ENCODE measurements around the gene CTIF.
A peak's percentile ranks its signal among the peaks of the same experiment; 100 is the strongest.

CTIF gene

GRCh38 chr18:48792611-48793380 is 254.0 kb downstream of the CTIF start:
- Histone ChIP-seq H3K4me1 (ENCODE audit: control insufficient read depth, insufficient read depth, low read depth, low read length) (peaks cover 29% of the 10 kb centered on the region), H3K4me2 (ENCODE audit: low read length, poor library complexity, severe bottlenecking) (no peak overlapping the region), H3K9me3 (ENCODE audit: control insufficient read depth, low read length) (no peaks in the 10 kb centered on the region), H3K27ac (ENCODE audit: low read length, poor library complexity, severe bottlenecking) (no peak overlapping the region), H3K36me3 (ENCODE audit: control insufficient read depth in 1 of 2, insufficient read depth in 2 of 2, low read depth in 1 of 2, low read length in 2 of 2) (peaks cover 15 to 39% of the 10 kb centered on the region in 2 experiments), H2BK15ac (ENCODE audit: low read depth, poor library complexity, severe bottlenecking) (no peak overlapping the region), H2AK5ac (ENCODE audit: low read length, severe bottlenecking) (peak overlapping the region; percentile 30), H2AFZ (ENCODE audit: low read depth, low read length) (no peak overlapping the region), H3K27me3 (ENCODE audit: control insufficient read depth in 1 of 2, insufficient read depth in 1 of 2, low read length in 2 of 2) (no peaks in the 10 kb centered on the region), H3K4ac (ENCODE audit: low read depth in 1 of 2, low read length in 2 of 2) (no peak overlapping the region), H4K8ac (ENCODE audit: low read length) (no peak overlapping the region), H2BK12ac (ENCODE audit: low read length in 2 of 2) (no peak overlapping the region), H3K4me3 (ENCODE audit: insufficient read depth in 1 of 2, low read depth in 1 of 2, low read length in 2 of 2) (no peak overlapping the region), H4K91ac (ENCODE audit: low read length) (no peak overlapping the region), H3K9ac (ENCODE audit: low read length) (no peak overlapping the region), H3K79me1 (replicated peaks; ENCODE audit: low read length, poor library complexity, severe bottlenecking) (peaks cover 14% of the 10 kb centered on the region), H3K18ac (ENCODE audit: low read depth in 1 of 2, low read length in 2 of 2) (no peak overlapping the region), H2BK120ac (ENCODE audit: low read depth, low read length) (no peak overlapping the region), H3K23ac (ENCODE audit: low read length in 2 of 2) (no peak overlapping the region), H2BK5ac (ENCODE audit: low read depth, low read length, poor library complexity, severe bottlenecking) (no peak overlapping the region), H3K14ac (ENCODE audit: low read length in 2 of 2) (no peak overlapping the region)
- no peak for DNase-seq
- 90% methylated on average over 4 of the region's 4 CpGs for WGBS

- Histone ChIP-seq H3K79me1 (replicated peaks; ENCODE audit: low read length, poor library complexity, severe bottlenecking) (peaks cover 8% of the 10 kb centered on the region), H3K4me2 (ENCODE audit: low read length, poor library complexity, severe bottlenecking) (no peak overlapping the region), H3K27ac (ENCODE audit: low read length, poor library complexity, severe bottlenecking) (no peak overlapping the region), H2BK15ac (ENCODE audit: low read depth, poor library complexity, severe bottlenecking) (no peak overlapping the region), H2BK12ac (ENCODE audit: low read length in 2 of 2) (no peak overlapping the region), H3K4me3 (ENCODE audit: insufficient read depth in 1 of 2, low read depth in 1 of 2, low read length in 2 of 2) (no peak overlapping the region), H4K8ac (ENCODE audit: low read length) (no peak overlapping the region), H3K18ac (ENCODE audit: low read depth in 1 of 2, low read length in 2 of 2) (no peak overlapping the region), H2AK5ac (ENCODE audit: low read length, severe bottlenecking) (no peak overlapping the region), H3K9me3 (ENCODE audit: control insufficient read depth, low read length) (no peaks in the 10 kb centered on the region), H2BK5ac (ENCODE audit: low read depth, low read length, poor library complexity, severe bottlenecking) (no peak overlapping the region), H4K91ac (ENCODE audit: low read length) (no peak overlapping the region), H3K4ac (ENCODE audit: low read depth in 1 of 2, low read length in 2 of 2) (no peak overlapping the region), H2BK120ac (ENCODE audit: low read depth, low read length) (no peak overlapping the region), H3K9ac (ENCODE audit: low read length) (no peak overlapping the region), H3K4me1 (ENCODE audit: control insufficient read depth, insufficient read depth, low read depth, low read length) (peaks cover 18% of the 10 kb centered on the region), H2AFZ (ENCODE audit: low read depth, low read length) (no peak overlapping the region), H3K36me3 (ENCODE audit: control insufficient read depth in 1 of 2, insufficient read depth in 2 of 2, low read depth in 1 of 2, low read length in 2 of 2) (peaks cover 4 to 42% of the 10 kb centered on the region in 2 experiments), H3K23ac (ENCODE audit: low read length in 2 of 2) (no peak overlapping the region), H3K27me3 (ENCODE audit: control insufficient read depth in 1 of 2, insufficient read depth in 1 of 2, low read length in 2 of 2) (no peaks in the 10 kb centered on the region), H3K14ac (ENCODE audit: low read length in 2 of 2) (no peak overlapping the region)
- 93% methylated on average over 10 of the region's 10 CpGs for WGBS
- no peak for DNase-seq
Observed at GRCh38 chr18:48794251-48794970, 255.6 kb downstream of the CTIF start.

GRCh38 chr18:48795696-48796095 is 256.9 kb downstream of the CTIF start:
- H3K23ac ChIP-seq (ENCODE audit: low read length in 2 of 2), result no peak overlapping the region
- H3K9ac ChIP-seq (ENCODE audit: low read length), result no peak overlapping the region
- peaks cover 10% of the 10 kb centered on the region for H3K79me1 ChIP-seq (replicated peaks; ENCODE audit: low read length, poor library complexity, severe bottlenecking)
- no peak overlapping the region for H3K4me3 ChIP-seq (ENCODE audit: insufficient read depth in 1 of 2, low read depth in 1 of 2, low read length in 2 of 2)
- peaks cover 12% of the 10 kb centered on the region for H3K4me1 ChIP-seq (ENCODE audit: control insufficient read depth, insufficient read depth, low read depth, low read length)
- H3K27ac ChIP-seq (ENCODE audit: low read length, poor library complexity, severe bottlenecking), result no peak overlapping the region
- no peak overlapping the region for H2BK15ac ChIP-seq (ENCODE audit: low read depth, poor library complexity, severe bottlenecking)
- H2BK5ac ChIP-seq (ENCODE audit: low read depth, low read length, poor library complexity, severe bottlenecking), result no peak overlapping the region
- H3K27me3 ChIP-seq (ENCODE audit: control insufficient read depth in 1 of 2, insufficient read depth in 1 of 2, low read length in 2 of 2), result no peaks in the 10 kb centered on the region
- H3K4me2 ChIP-seq (ENCODE audit: low read length, poor library complexity, severe bottlenecking), result no peak overlapping the region
- peaks cover 12 to 51% of the 10 kb centered on the region in 2 experiments for H3K36me3 ChIP-seq (ENCODE audit: control insufficient read depth in 1 of 2, insufficient read depth in 2 of 2, low read depth in 1 of 2, low read length in 2 of 2)
- no peaks in the 10 kb centered on the region for H3K9me3 ChIP-seq (ENCODE audit: control insufficient read depth, low read length)
- no peak overlapping the region for H3K14ac ChIP-seq (ENCODE audit: low read length in 2 of 2)
- no peak overlapping the region for H2AK5ac ChIP-seq (ENCODE audit: low read length, severe bottlenecking)
- no peak overlapping the region for H2BK120ac ChIP-seq (ENCODE audit: low read depth, low read length)
- no peak overlapping the region for H3K4ac ChIP-seq (ENCODE audit: low read depth in 1 of 2, low read length in 2 of 2)
- no peak overlapping the region for H4K91ac ChIP-seq (ENCODE audit: low read length)
- no peak overlapping the region for H4K8ac ChIP-seq (ENCODE audit: low read length)
- no peak overlapping the region for H2AFZ ChIP-seq (ENCODE audit: low read depth, low read length)
- no peak overlapping the region for H3K18ac ChIP-seq (ENCODE audit: low read depth in 1 of 2, low read length in 2 of 2)
- 100% methylated on average over 2 of the region's 4 CpGs for WGBS
- DNase-seq, result no peak
- no peak overlapping the region for H2BK12ac ChIP-seq (ENCODE audit: low read length in 2 of 2)

- H3K4ac ChIP-seq (ENCODE audit: low read depth in 1 of 2, low read length in 2 of 2), result no peak overlapping the region
- no peak overlapping the region for H2BK120ac ChIP-seq (ENCODE audit: low read depth, low read length)
- no peak overlapping the region for H3K23ac ChIP-seq (ENCODE audit: low read length in 2 of 2)
- peaks cover 9 to 50% of the 10 kb centered on the region in 2 experiments for H3K36me3 ChIP-seq (ENCODE audit: control insufficient read depth in 1 of 2, insufficient read depth in 2 of 2, low read depth in 1 of 2, low read length in 2 of 2)
- H4K91ac ChIP-seq (ENCODE audit: low read length), result no peak overlapping the region
- no peak overlapping the region for H3K9ac ChIP-seq (ENCODE audit: low read length)
- DNase-seq, result no peak
- H3K4me3 ChIP-seq (ENCODE audit: insufficient read depth in 1 of 2, low read depth in 1 of 2, low read length in 2 of 2), result no peak overlapping the region
- 99% methylated on average over 6 of the region's 6 CpGs for WGBS
- no peak overlapping the region for H2AFZ ChIP-seq (ENCODE audit: low read depth, low read length)
- H3K27ac ChIP-seq (ENCODE audit: low read length, poor library complexity, severe bottlenecking), result no peak overlapping the region
- H3K9me3 ChIP-seq (ENCODE audit: control insufficient read depth, low read length), result no peaks in the 10 kb centered on the region
- no peak overlapping the region for H2AK5ac ChIP-seq (ENCODE audit: low read length, severe bottlenecking)
- peaks cover 4% of the 10 kb centered on the region for H3K4me1 ChIP-seq (ENCODE audit: control insufficient read depth, insufficient read depth, low read depth, low read length)
- no peak overlapping the region for H2BK15ac ChIP-seq (ENCODE audit: low read depth, poor library complexity, severe bottlenecking)
- no peak overlapping the region for H2BK5ac ChIP-seq (ENCODE audit: low read depth, low read length, poor library complexity, severe bottlenecking)
- no peak overlapping the region for H3K4me2 ChIP-seq (ENCODE audit: low read length, poor library complexity, severe bottlenecking)
- no peak overlapping the region for H4K8ac ChIP-seq (ENCODE audit: low read length)
- no peak overlapping the region for H3K18ac ChIP-seq (ENCODE audit: low read depth in 1 of 2, low read length in 2 of 2)
- no peak overlapping the region for H2BK12ac ChIP-seq (ENCODE audit: low read length in 2 of 2)
- peaks cover 11% of the 10 kb centered on the region for H3K79me1 ChIP-seq (replicated peaks; ENCODE audit: low read length, poor library complexity, severe bottlenecking)
- no peaks in the 10 kb centered on the region for H3K27me3 ChIP-seq (ENCODE audit: control insufficient read depth in 1 of 2, insufficient read depth in 1 of 2, low read length in 2 of 2)
- H3K14ac ChIP-seq (ENCODE audit: low read length in 2 of 2), result no peak overlapping the region
Observed at GRCh38 chr18:48796491-48797205, 257.8 kb downstream of the CTIF start.

Measured in mesenchymal stem cell (in vitro differentiated cells and primary cell).